GM18867 (cell line): ENCODE measurements around the gene HOXD4.

Experiments
- ATAC-seq: cut with Tn5 transposase; IDR thresholded peaks from one replicate; pipeline ENCODE4 v1.9.1; 2021; ENCODE audit warnings: mild to moderate bottlenecking, moderate library complexity; ENCODE audit not compliant: unreplicated experiment

The HOXD4 gene

DNA sequence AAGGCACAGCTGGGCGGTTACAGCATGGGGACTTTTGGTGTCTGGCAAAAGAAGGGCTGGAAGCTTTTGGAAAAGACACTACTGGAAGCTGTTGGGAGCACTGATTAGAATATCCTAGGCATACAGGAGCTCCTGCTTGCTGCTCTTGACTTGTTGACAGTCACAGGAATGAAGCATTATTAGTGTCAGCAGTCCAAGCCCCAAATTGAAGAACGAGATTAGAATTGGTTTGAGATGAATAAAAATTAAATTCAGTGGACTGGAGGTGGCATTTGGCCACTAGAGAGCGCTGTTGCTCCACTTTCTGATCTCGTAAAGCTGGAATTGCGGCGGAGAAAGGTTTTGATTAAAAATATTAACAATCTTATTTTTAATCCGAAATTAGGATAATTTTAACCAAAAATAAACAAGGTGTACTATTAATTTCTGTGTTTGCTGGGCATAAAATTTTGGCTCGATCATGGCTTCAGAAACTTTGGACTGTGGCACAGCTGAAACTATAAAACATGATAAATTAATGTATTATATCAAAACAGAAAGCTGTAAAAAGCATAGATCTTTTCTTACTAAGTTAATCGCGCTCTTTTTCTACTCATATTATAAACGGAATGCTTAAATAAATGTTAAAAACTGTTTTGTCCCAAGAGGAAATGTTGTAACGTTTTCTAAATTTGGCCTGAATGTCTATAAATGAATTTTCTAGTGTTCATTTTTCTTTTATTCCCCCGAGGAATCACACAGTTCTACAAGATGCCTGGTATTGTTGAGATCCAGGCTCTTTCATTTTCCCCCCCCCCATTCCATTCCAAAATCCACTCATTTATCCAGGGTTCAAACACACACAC lies 24.2 kb upstream of the HOXD4 start:
- no peak for ATAC-seq

DNA sequence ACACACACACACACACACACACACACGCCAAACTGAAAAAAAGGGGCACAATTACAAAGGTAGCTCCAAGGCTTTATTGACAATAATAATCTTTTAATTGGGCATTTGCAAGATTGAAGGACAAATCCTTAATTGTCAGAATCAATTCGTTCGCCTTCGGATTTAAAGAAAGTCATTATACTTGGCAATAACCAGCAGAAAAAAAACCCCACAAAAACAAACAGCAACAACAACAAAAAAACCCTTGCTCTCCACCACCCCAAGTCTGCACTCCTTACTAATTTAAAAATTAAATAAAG lies 23.6 kb upstream of the HOXD4 start:
- no peak for ATAC-seq

DNA sequence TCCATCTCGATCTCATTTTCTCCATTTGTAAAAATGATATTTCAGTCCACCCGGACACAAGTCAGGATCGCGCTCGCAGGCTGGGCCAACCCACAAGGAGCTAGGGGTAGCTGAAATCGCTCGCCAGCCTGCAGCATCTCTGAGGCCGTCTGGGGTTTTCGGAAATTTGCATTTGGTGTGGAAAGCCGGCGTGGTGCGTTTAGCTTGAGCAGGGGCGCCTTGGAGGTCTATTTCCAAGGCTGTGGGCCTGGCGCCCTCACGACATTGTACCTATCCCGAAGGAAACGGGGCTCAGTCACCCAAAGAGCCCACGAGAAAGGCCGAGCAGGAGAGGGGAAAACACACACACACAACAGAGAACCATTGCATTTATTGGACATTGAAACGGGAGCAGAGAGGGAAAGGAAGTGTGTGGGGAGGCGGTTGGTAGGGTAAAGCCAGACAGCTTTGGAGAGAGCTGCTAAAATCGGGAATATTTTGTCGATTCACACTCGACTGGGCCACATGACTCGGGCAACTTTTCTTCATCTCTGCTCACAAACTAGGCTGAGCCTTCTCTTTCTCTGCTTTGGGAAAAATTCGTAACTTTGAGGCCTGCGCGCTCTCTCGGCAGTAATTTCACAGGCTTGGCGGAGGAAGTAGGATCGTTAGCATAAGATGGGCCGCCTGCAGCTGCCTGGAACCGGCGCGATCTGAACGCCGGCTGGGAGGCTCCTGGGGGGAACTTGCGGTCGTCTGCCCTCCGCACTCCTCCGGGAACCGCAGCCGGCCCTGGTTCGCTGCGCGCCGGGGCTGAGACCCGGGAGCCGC lies 23.0 kb upstream of the HOXD4 start:
- ATAC-seq: no peak

DNA sequence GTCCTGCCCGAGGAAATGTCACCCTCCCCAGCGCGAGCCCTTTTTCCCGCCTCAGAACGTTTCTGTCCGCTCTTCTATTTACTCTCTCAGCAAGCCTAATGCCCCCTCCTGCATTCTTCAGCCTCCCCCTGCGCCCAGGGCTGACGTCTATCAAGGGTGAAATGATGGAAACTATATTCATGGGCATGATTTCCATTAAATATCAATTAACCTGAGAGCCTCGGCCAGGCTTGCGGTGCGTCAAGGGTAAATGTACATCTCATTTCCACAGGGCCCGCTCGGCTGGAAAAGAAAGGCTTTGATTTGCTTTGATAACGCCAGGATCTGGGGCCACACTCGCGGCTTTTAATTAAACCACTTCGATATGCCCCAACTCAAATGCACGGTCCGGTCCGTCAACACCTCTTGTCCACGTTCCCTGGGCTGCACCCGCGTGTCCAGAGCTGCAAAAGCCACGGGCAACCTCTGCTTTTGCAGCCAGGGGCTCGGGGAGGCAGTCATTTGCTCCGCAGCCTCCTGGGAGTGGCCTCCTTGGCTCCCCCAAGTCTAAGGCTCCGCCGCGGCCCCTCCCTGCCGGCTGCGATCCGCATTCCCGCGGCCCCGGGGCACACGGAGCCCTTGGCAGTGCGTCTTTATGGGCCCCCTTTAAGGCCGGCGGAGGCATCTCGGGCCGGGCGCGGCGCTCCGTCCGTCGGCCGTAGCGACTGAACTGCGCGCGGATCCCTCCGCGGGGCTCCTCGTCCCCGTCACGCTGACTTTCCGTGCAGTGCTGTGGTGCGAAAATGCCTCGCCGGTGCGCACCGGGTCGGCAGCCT lies 22.2 kb upstream of the HOXD4 start, which contains the start of gene HOXD8:
Gene HOXD8 (plus strand): TSS at position 724 of the 815 bp plus-strand sequence. CDS start 662 bp downstream, outside the sequence.
- no peak for ATAC-seq

DNA sequence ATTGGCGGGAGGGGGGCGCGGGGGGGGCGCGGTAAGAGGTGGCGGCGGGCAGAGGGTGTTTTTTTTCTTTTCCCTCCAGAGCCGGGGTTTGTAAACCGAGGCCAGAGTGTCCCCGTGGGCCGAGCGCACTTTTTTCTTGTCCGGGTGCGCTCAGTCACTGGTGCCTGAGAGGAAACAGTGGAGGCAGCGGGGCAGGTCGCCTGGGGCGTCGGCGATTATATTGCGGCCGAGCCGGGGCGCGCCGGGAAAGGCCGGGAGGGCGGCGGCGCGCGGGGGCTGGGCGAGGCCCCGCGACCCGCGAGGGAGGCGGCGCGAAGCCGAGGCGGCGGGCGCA lies 21.6 kb upstream of the HOXD4 start:
- no peak for ATAC-seq

DNA sequence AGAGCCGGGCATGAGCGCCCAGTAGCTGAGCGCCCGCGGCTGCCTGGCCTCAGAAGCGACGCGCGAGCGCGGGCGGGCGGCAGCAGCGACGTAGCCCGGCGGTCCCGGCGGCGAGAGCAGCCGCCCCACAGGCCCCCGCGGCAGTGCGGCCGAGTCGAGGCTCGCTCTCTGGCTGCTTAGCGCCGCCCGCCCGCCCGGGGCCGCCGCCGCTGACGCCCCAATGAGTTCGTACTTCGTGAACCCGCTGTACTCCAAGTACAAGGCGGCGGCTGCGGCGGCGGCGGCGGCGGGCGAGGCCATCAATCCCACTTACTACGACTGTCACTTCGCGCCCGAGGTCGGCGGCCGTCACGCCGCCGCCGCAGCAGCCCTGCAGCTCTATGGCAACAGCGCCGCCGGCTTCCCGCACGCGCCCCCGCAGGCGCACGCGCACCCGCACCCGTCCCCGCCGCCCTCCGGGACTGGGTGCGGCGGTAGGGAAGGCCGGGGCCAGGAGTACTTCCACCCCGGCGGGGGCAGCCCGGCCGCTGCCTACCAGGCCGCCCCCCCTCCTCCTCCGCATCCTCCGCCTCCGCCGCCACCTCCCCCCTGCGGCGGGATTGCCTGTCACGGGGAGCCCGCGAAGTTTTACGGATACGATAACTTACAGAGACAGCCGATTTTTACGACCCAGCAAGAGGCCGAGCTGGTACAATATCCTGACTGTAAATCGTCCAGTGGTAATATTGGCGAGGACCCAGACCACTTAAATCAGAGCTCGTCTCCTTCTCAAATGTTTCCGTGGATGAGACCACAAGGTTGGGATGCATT lies 21.0 kb upstream of the HOXD4 start:
- ATAC-seq: no peak

DNA sequence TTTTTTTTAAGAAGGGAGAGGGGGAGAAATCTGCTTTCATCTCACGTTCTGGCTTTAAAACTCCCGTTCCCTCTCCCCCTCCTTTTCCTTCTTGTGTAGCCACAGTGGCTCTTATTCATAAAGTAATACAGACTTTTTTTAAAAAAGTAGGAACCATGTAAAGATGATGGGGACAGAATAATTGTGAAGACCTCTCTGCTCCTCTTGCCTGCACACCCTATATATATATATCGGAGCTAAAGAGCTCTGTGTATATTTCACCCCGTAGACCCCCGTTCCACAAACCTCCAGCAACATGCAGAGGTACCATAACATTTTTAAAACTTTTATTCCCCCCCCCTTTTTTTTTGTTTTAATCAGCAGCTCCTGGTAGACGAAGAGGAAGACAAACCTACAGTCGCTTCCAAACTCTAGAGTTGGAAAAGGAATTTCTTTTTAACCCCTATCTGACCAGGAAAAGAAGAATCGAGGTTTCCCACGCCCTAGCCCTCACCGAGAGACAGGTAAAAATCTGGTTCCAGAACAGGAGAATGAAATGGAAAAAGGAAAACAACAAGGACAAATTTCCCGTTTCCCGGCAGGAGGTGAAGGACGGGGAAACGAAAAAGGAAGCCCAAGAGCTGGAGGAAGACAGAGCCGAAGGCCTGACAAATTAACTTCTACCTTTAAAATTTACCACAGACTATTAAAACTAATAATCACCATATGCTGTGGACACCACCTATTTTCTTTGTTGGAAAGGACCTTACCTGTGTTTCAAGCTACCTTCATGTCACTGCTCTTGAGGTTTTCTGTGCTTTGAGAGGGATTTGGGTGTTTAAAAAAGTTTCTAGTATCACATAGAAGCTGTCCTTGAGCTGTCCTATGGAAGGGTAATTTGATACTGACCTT lies 20.1 kb upstream of the HOXD4 start:
- ATAC-seq: no peak

DNA sequence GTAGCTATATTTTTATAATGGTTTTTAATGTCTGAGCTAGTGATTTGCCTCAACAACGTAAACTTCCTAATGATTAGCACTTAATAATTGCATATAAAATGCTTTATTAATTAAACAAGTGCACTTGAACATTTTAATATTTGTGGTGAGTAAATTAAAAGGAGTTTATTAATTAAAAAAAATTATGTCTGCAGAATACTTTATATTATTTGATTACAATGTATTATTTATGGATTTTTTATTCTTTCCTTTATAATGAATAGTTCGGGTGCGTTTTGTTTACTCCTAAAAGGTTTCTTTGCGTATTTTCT lies 19.5 kb upstream of the HOXD4 start:
- ATAC-seq: no peak

DNA sequence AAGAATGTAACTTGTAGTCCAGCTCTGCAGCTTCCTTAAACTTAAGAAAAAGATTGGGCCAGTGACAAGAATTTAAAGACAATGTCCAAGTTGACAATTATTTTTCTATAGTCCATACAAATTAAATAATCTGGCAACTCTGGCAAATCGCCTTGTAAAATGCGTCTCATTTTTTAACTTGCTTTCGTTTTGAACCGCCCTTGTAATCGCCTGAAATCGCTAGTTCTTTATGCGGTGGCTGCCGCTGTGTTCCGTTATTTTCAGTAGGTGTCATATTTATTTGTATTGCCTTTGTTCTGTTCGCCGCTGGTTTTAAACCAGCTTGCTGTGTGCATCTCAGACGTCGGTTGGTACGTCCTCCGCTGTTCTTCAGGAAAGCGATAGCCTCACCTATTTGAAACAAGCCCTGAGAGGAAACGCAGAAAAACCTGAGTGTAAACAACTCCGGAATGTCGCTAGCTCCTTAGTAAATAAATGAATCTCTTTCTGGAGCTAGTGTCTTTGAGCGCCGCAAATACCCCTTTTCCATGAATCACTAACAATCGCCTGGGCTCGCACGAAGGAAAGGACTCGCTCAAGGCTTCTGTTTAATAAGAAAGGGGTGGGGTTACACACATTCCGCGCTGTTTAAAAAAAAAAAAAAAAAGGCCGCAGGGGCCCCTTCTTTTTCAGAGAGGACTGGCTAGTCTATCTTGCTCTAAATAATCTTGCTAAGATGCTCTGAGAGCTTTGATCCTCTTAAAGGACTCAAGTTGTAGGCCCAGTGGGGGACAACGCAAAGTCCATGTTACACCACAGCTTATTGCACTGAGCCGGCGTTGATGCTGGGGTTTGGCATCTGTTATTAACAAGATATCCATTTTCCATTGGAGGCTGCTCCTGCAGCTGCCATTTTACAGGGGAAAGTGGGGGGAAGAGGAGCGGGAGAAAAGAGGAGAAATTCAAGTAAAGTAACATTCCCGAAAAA lies 18.9 kb upstream of the HOXD4 start:
- ATAC-seq: no peak

DNA sequence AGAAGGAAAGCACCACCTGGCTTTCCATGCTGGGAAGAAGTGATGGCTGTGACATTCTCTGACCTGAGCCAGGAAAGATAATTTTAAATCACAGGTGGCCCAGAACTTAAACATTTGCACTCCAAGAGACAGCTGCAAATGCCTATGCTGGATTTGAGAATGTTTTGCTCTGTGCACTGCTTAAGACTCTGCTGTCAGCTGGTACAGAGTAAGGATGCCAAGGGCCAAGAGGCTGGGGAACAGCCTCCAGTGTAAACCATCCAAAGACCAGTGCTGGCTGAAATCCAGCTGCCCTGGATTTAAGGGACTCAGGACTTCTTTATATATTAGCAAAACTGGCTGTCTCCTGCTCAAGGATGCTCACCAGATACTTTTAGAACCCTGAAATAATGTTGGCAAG lies 18.0 kb upstream of the HOXD4 start:
- no peak for ATAC-seq

DNA sequence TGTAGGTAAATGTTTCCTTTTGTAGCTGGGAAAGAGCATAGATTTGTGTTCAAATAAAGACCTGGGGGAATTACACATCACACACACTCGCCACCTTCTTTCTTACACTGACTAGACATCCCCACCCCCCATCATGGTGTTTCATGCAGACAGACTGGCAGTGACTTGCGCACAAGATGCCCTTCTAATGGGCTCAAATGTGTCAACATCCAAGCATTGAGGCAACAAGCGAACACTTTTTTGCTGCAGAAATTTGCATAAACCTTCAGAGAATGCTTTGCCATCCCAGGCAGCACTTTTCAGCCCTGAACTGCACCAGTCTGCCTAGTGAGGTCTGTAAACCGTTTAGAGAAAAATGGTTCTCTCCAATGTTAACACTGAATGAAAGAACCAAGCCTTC lies 17.3 kb upstream of the HOXD4 start:
- ATAC-seq: no peak

DNA sequence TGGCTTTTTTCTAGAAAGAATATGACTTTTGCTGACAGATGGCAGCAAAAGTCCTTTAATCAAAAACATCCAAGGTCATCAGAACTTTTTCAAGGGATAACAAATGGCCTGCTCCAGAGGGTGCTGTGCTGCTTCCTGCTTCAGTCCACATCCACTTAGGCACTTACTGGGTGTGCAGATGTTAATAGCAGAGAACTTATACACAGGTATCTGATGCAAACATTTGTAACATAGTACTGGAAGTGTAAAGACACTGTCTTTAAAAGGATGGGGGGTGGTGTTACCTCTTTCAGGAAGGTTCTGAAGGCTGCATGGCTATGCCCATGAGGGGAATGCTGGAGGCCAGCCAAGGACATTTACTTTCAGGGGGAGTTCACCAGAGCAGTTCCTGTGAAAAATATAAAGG lies 16.3 kb upstream of the HOXD4 start:
- ATAC-seq: no peak

DNA sequence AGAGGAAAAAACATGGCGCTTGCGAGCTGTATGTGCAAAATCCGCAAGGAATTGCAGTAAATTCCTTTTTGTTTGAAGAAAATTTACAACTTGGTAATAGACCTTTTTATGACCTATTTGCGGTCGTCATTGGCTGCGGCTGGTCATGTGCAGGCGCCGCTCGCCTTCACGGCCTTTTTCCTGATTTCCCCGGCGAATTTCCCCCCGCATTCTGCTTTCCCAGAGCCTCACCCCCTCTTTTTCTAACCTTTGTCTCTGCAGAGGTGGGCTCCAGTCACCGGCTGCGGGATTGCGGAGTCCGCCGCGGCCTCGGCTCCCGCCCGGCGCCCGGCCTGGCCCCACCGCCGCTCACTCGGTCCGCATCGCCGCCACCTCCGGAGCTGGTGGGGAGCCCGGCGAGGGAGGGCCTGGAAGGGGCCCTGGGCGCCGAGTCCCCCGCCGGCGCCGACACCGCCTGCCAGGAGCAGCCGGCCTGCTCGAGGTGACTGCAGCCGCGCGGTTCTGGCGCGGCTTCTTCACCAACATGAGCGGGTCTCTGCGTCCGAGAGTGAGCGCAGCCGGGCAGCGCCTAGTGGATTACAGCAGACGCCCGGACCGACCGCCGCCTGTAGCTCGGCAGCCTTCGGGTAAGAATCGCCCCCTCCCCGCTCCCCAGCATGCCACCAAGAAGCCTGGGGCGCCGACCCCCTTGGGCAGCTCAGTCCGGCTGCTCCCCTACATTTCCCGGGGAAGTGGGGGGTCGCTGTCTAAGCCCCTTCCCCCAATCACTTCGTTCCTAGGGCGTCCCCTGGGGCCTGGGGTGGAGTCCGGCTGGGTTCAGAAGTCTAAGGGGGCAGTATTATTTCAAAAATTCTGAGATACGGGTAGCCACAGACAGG lies 14.7 kb upstream of the HOXD4 start:
- ATAC-seq: no peak

DNA sequence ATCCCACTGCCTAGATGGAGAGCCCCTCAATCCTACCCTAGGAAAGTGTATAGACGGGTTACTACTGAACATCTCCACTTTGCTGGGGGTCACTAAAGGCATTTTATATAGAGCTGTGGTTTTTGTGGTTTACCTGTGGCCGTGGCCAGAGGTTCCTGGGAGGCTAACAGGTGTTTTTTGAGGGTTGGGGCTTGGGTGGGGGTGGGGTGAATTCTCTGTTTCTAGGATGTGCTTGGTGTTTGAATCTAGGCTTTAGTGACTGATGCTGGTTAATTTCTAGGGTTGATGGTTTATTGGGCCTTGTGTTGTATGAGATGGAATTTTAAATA lies 14.1 kb upstream of the HOXD4 start:
- no peak for ATAC-seq

DNA sequence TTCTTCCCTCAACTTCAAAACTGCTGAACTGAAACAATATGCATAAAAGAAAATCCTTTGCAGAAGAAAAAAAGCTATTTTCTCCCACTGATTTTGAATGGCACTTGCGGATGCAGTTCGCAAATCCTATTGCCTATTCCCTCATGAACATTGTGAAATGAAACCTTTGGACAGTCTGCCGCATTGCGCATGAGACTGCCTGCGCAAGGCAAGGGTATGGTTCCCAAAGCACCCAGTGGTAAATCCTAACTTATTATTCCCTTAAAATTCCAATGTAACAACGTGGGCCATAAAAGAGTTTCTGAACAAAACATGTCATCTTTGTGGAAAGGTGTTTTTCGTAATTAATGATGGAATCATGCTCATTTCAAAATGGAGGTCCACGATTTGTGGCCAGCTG lies 13.4 kb upstream of the HOXD4 start:
- no peak for ATAC-seq

DNA sequence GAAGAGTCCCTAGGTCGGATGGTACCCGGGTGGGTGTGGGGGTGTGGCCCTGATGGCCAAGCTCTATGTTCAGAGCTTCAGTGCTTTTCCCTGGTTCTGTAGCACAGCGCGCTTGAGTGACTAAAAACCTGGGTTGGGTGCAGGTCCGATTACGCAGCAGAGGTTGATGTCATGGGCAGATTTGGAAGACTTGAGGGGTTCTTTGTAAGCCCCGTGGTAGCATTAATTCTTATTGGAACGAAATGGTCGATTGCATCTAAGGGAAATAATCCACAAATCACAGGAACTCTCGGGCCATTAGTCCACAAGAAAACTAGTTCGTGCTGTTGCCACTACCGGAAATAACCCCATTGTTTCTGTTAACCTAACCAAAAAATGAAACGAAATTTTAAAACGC lies 12.8 kb upstream of the HOXD4 start:
- ATAC-seq: no peak

DNA sequence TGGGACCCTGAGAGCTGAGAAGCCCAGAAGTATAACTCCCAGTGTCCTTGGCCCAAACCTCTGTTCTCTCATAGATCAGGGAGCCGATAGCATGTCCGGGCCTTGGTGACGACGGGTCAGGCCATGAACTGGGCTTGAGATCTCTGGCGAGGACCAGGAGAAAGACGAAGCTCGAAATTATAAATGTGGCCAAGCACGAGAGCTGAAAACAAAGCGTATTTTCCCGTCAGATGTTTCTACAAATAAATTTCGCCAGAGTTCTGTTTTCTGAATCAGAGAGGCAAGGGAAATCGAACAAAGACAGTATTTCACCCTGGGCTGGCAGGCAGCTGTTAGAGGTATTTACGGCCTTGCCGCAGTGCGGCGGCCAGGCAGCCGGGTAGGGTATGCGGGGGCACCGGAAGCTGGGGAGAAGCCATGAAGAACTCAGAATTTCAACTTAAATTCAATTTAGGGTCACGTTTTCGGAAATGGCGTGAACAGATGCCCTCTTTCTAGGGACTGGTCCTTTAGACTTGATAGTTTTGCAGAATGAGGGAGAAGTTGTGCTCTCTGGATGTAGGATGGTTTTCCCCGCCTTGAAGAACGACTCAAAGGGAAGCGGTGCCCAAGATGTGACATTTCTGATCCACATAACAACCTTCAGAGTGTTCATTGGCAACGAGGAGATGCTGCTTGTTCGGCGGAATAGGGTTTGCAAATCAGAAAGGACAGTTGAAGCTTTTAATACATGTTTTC lies 12.3 kb upstream of the HOXD4 start:
- no peak for ATAC-seq
